Suprapubic skin (tissue), 4 donors: ENCODE measurements around the gene TTC12. TPM values are rescaled to one million over a fixed set of nuclear protein-coding genes. Genes with fewer than 3 reads are reported as not detected.

Experiments
- DNase-seq, 2 donors: peaks; one replicate each; pipeline ENCODE4 v3.0.0-alpha.2; 2019; ENCODE audit warnings: low spot score in 2 of 2
- H3K27ac ChIP-seq: fragments of 200-600 bp; sonication (generic); one replicate; pipeline ENCODE4 v1.5.1; 2019
- H3K27me3 ChIP-seq: fragments of 200-600 bp; sonication (generic); one replicate; pipeline ENCODE4 v1.5.1; 2019
- H3K36me3 ChIP-seq: fragments of 200-600 bp; sonication (generic); one replicate; pipeline ENCODE4 v1.5.1; 2019
- H3K4me1 ChIP-seq: fragments of 200-600 bp; sonication (generic); one replicate; pipeline ENCODE4 v1.5.1; 2019
- H3K4me3 ChIP-seq: fragments of 200-600 bp; sonication (generic); one replicate; pipeline ENCODE4 v1.5.1; 2019; ENCODE audit warnings: mild to moderate bottlenecking
- H3K9me3 ChIP-seq: fragments of 200-600 bp; sonication (generic); one replicate; pipeline ENCODE4 v1.5.1; 2019
- EP300 ChIP-seq: sonication (generic); formaldehyde crosslinking; IDR thresholded peaks from one replicate; pipeline ENCODE4 v1.6.1; 2017; ENCODE audit warnings: antibody characterized with exemption
- POLR2A ChIP-seq, 2 donors: fragments of 450-650 bp; IDR thresholded peaks; one replicate each; pipeline ENCODE4 v1.6.1; 2017; ENCODE audit warnings: antibody characterized with exemption in 2 of 2, mild to moderate bottlenecking in 2 of 2, moderate library complexity in 2 of 2
- POLR2AphosphoS5 ChIP-seq, 3 donors: sonication (generic); formaldehyde crosslinking; IDR thresholded peaks; one replicate each; pipeline ENCODE4 v1.6.1; 2017; ENCODE audit warnings: antibody characterized with exemption in 3 of 3
- WGBS: methylation state at CpG from one replicate; pipeline ENCODE4 v1.1.5; 2018; 5-methylcytosine and 5-hydroxymethylcytosine counted together
- total RNA-seq, 4 donors: library from RNA; depleted of rRNA; stranded (reverse); fragments of >200 nt; gene quantifications; one replicate each; pipeline ENCODE4 v1.1.0, GENCODE V29; 2016
- TF ChIP-seq, protein P1 (sequence below), 2 donors: fragments of 200-600 bp in 1 of 2; fragments of 450-650 bp in 1 of 2; sonication (generic) in 1 of 2; IDR thresholded peaks; one replicate each; pipeline ENCODE4 v1.5.1; 2016 to 2019; ENCODE audit warnings: antibody characterized with exemption in 2 of 2, mild to moderate bottlenecking in 1 of 2, moderate library complexity in 1 of 2

TTC12 gene
- total RNA-seq, 4 donors from 2014 or later = 9.5 to 67.8 (median 30.3) TPM

GRCh38 chr11:113415343-113415742, 101.0 kb downstream of the TTC12 start:
- TF ChIP-seq POLR2A (IDR thresholded peaks at IDR 0.05) (no peak), EP300 (no peak), POLR2AphosphoS5 (IDR thresholded peaks at IDR 0.05) (no peak)
- TF ChIP-seq, protein P1, sequence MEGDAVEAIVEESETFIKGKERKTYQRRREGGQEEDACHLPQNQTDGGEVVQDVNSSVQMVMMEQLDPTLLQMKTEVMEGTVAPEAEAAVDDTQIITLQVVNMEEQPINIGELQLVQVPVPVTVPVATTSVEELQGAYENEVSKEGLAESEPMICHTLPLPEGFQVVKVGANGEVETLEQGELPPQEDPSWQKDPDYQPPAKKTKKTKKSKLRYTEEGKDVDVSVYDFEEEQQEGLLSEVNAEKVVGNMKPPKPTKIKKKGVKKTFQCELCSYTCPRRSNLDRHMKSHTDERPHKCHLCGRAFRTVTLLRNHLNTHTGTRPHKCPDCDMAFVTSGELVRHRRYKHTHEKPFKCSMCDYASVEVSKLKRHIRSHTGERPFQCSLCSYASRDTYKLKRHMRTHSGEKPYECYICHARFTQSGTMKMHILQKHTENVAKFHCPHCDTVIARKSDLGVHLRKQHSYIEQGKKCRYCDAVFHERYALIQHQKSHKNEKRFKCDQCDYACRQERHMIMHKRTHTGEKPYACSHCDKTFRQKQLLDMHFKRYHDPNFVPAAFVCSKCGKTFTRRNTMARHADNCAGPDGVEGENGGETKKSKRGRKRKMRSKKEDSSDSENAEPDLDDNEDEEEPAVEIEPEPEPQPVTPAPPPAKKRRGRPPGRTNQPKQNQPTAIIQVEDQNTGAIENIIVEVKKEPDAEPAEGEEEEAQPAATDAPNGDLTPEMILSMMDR (IDR thresholded peaks at IDR 0.05) = no peak
- no peak for DNase-seq
- H3K36me3 ChIP-seq = no peaks in the 10 kb centered on the region
- no peak overlapping the region for H3K4me3 ChIP-seq
- no peaks in the 10 kb centered on the region for H3K9me3 ChIP-seq
- H3K27me3 ChIP-seq = no peaks in the 10 kb centered on the region
- WGBS = 92% methylated on average over 16 of the region's 16 CpGs
- no peak overlapping the region for H3K27ac ChIP-seq
- H3K4me1 ChIP-seq = no peaks in the 10 kb centered on the region

Other genes with a start within 250 kb of the TTC12 start
- gene ANKK1, start 73.2 kb downstream of the TTC12 start, total RNA-seq = 1 to 10 TPM; 3.2 to 5.6 (median 4.8) TPM
- gene DRD2, start 160.8 kb downstream of the TTC12 start, total RNA-seq = 1 to 10 TPM in 1 of 4 donors, under 1 TPM in 1, not detected in 2; 0.16 to 1.8 TPM